Keratinocyte (primary cell): ENCODE data around the gene TFDP2.

Experiments
- EZH2 ChIP-seq: IDR thresholded peaks from one replicate; pipeline ENCODE4 v1.6.1; 2012; ENCODE audit warnings: inconsistent platforms, mild to moderate bottlenecking, low read length, moderate library complexity
- TF ChIP-seq, protein P1 (sequence below), 3 experiments: IDR thresholded peaks in 1 of 3; conservative IDR thresholded peaks in 1 of 3; optimal IDR thresholded peaks in 1 of 3; 2 replicates in 2 of 3; 3 replicates in 1 of 3; pipeline versions ENCODE3 to v1.5.1; 2011; ENCODE audit warnings: low read length in 3 of 3, mild to moderate bottlenecking in 3 of 3, moderate library complexity in 2 of 3, control low read depth in 1 of 3, inconsistent platforms in 1 of 3; ENCODE audit not compliant: insufficient read depth in 2 of 3; ENCODE audit errors: extremely low read depth in 1 of 3

DNA sequence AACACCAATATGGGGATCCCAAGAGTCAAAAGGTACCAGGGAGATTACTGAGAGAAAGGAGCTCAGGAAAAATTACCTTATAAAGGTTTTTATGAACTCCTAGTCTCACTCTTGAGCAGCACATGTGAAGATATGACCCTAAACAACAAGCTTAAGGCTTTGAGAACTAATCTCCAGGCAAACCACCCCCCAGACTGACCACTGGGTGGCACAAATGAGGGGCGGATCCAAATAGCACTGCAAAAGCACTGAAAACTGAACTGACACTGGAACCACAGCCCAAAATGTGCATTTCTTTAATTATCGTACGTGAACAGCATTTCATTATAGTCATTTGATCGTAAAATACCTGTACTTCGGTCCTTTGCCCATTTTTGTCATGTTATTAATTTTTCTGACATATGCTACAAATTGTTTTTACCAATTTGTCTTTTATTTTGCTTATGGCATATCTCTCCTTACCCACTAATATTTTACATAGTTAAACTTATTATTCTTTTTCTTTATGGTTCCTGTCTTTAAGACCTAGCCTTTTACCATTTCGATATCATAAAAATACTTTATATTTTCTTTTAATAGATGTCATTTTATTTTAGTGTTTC is 31.5 kb upstream of the TFDP2 start:
- TF ChIP-seq EZH2 = no peak
- TF ChIP-seq, protein P1, sequence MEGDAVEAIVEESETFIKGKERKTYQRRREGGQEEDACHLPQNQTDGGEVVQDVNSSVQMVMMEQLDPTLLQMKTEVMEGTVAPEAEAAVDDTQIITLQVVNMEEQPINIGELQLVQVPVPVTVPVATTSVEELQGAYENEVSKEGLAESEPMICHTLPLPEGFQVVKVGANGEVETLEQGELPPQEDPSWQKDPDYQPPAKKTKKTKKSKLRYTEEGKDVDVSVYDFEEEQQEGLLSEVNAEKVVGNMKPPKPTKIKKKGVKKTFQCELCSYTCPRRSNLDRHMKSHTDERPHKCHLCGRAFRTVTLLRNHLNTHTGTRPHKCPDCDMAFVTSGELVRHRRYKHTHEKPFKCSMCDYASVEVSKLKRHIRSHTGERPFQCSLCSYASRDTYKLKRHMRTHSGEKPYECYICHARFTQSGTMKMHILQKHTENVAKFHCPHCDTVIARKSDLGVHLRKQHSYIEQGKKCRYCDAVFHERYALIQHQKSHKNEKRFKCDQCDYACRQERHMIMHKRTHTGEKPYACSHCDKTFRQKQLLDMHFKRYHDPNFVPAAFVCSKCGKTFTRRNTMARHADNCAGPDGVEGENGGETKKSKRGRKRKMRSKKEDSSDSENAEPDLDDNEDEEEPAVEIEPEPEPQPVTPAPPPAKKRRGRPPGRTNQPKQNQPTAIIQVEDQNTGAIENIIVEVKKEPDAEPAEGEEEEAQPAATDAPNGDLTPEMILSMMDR (optimal IDR thresholded peaks at IDR 0.05 in 1 of 3, IDR thresholded peaks at IDR 0.05 in 1 of 3, conservative IDR thresholded peaks at IDR 0.05 in 1 of 3; ENCODE audit: extremely low read depth in 1 of 3, insufficient read depth in 2 of 3, low read length in 3 of 3) = peak; percentile 40 to 60 (median 40)
